GM21619 (cell line): ENCODE data around the gene GSTM3.

Experiments
- ATAC-seq: cut with Tn5 transposase; IDR thresholded peaks from one replicate; pipeline ENCODE4 v1.9.1; 2021; ENCODE audit not compliant: unreplicated experiment

Gene GSTM3

GRCh38 chr1:109740615-109741373 lies at the start of gene GSTM3:
Gene GSTM3 (minus strand): TSS chr1:109741038. CDS start chr1:109740287, 751 bp downstream.
- no peak for ATAC-seq

GRCh38 chr1:109790329-109790728 lies 49.5 kb upstream of the GSTM3 start:
- no peak for ATAC-seq

- ATAC-seq: no peak
Measured at GRCh38 chr1:109789551-109790180, 48.8 kb upstream of the GSTM3 start.

GRCh38 chr1:109788695-109789521 lies 48.1 kb upstream of the GSTM3 start:
- no peak for ATAC-seq

- no peak for ATAC-seq
Measured at GRCh38 chr1:109787845-109788601, 47.2 kb upstream of the GSTM3 start.

GRCh38 chr1:109787211-109787844 lies 46.5 kb upstream of the GSTM3 start:
- no peak for ATAC-seq

GRCh38 chr1:109786531-109787021 lies 45.7 kb upstream of the GSTM3 start:
- ATAC-seq: no peak

GRCh38 chr1:109786112-109786480 lies 45.3 kb upstream of the GSTM3 start:
- ATAC-seq: no peak

GRCh38 chr1:109785446-109786111 lies 44.7 kb upstream of the GSTM3 start:
- no peak for ATAC-seq

- ATAC-seq: no peak
Measured at GRCh38 chr1:109784551-109785252, 43.9 kb upstream of the GSTM3 start.

- ATAC-seq: no peak
Measured at GRCh38 chr1:109783436-109783835, 42.6 kb upstream of the GSTM3 start.

GRCh38 chr1:109782927-109783326 lies 42.1 kb upstream of the GSTM3 start:
- ATAC-seq: no peak

GRCh38 chr1:109782514-109782913 lies 41.7 kb upstream of the GSTM3 start:
- ATAC-seq: no peak

GRCh38 chr1:109781806-109782205 lies 41.0 kb upstream of the GSTM3 start:
- ATAC-seq: no peak

- no peak for ATAC-seq
Measured at GRCh38 chr1:109780982-109781381, 40.1 kb upstream of the GSTM3 start.

GRCh38 chr1:109777980-109778625 lies 37.3 kb upstream of the GSTM3 start:
- no peak for ATAC-seq

GRCh38 chr1:109777436-109777835 lies 36.6 kb upstream of the GSTM3 start:
- no peak for ATAC-seq

- peak; percentile 71 for ATAC-seq
Measured at GRCh38 chr1:109776911-109777310, 36.1 kb upstream of the GSTM3 start.
